H9 (cell line): ENCODE data around the gene IL13RA2. TPM values are rescaled to one million over a fixed set of nuclear protein-coding genes. Genes with fewer than 3 reads are reported as not detected.

Experiments used
- DNase-seq: peaks from one replicate; pipeline ENCODE4 v3.0.0-alpha.2; 2017
- H2AFZ ChIP-seq: one replicate; pipeline ENCODE4 v1.6.1; 2013; ENCODE audit warnings: mild to moderate bottlenecking, low read length, control low read depth, moderate library complexity
- H2AK5ac ChIP-seq: 2 replicates; pipeline ENCODE4 v1.6.1; 2013; ENCODE audit warnings: low read length, control low read depth, mixed read lengths; ENCODE audit not compliant: insufficient read length
- H2BK120ac ChIP-seq: one replicate; pipeline ENCODE4 v1.6.1; 2013; ENCODE audit warnings: low read depth, mild to moderate bottlenecking, low read length, control low read depth, inconsistent platforms; ENCODE audit not compliant: poor library complexity, severe bottlenecking
- H2BK12ac ChIP-seq: 2 replicates; pipeline ENCODE4 v1.6.1; 2013; ENCODE audit warnings: low read length, control low read depth, mixed read lengths, low read depth; ENCODE audit not compliant: insufficient read length
- H2BK15ac ChIP-seq: 2 replicates; pipeline ENCODE4 v1.6.1; 2013; ENCODE audit warnings: low read depth, low read length, control low read depth
- H2BK20ac ChIP-seq: one replicate; pipeline ENCODE4 v1.6.1; 2013; ENCODE audit warnings: low read depth, mild to moderate bottlenecking, low read length, control low read depth, inconsistent platforms; ENCODE audit not compliant: poor library complexity, severe bottlenecking
- H2BK5ac ChIP-seq: 2 replicates; pipeline ENCODE4 v1.6.1; 2013; ENCODE audit warnings: low read length, control low read depth, mixed read lengths; ENCODE audit not compliant: insufficient read length
- H3K14ac ChIP-seq: 2 replicates; pipeline ENCODE4 v1.6.1; 2013; ENCODE audit warnings: low read length, control low read depth; ENCODE audit not compliant: insufficient read depth
- H3K18ac ChIP-seq: 2 replicates; pipeline ENCODE4 v1.6.1; 2013; ENCODE audit warnings: low read depth, mild to moderate bottlenecking, mixed read lengths, low read length, control low read depth; ENCODE audit not compliant: insufficient read length
- H3K23ac ChIP-seq: 2 replicates; pipeline ENCODE4 v1.6.1; 2013; ENCODE audit warnings: low read length, control low read depth, mixed read lengths, low read depth; ENCODE audit not compliant: insufficient read length
- H3K23me2 ChIP-seq: 2 replicates; pipeline ENCODE4 v1.6.1; 2013; ENCODE audit warnings: low read depth, mild to moderate bottlenecking, mixed read lengths, low read length, control low read depth; ENCODE audit not compliant: insufficient read length, poor library complexity, severe bottlenecking
- H3K27ac ChIP-seq: 2 replicates; pipeline ENCODE4 v1.5.1; 2013; ENCODE audit warnings: low read length, control low read depth, mixed read lengths, low read depth; ENCODE audit not compliant: insufficient read length
- H3K27me3 ChIP-seq: 2 replicates; pipeline ENCODE4 v1.6.1; 2013; ENCODE audit warnings: low read length, control low read depth, inconsistent platforms; ENCODE audit not compliant: insufficient read depth
- H3K4ac ChIP-seq: 2 replicates; pipeline ENCODE4 v1.6.1; 2013; ENCODE audit warnings: low read depth, mild to moderate bottlenecking, control low read depth, inconsistent platforms, low read length, moderate library complexity
- H3K4me1 ChIP-seq: 2 replicates; pipeline ENCODE4 v1.6.1; 2013; ENCODE audit warnings: low read length, control low read depth, inconsistent platforms; ENCODE audit not compliant: insufficient read depth
- H3K4me2 ChIP-seq: 2 replicates; pipeline ENCODE4 v1.6.1; 2013; ENCODE audit warnings: low read length, control low read depth, mixed read lengths; ENCODE audit not compliant: insufficient read length, insufficient read depth
- H3K56ac ChIP-seq: 2 replicates; pipeline ENCODE4 v1.6.1; 2013; ENCODE audit warnings: low read depth, mild to moderate bottlenecking, mixed read lengths, low read length, control low read depth; ENCODE audit not compliant: insufficient read length
- H3K79me1 ChIP-seq: 2 replicates; pipeline ENCODE4 v1.6.1; 2013; ENCODE audit warnings: low read depth, mild to moderate bottlenecking, moderate library complexity, low read length, control low read depth, inconsistent platforms; ENCODE audit not compliant: insufficient read depth, poor library complexity, severe bottlenecking
- H3K79me2 ChIP-seq: 2 replicates; pipeline ENCODE4 v1.6.1; 2013; ENCODE audit warnings: low read length, control low read depth, inconsistent platforms; ENCODE audit not compliant: insufficient read depth
- H3K9ac ChIP-seq: 2 replicates; pipeline ENCODE4 v1.6.1; 2013; ENCODE audit warnings: low read length, control low read depth, mixed read lengths; ENCODE audit not compliant: insufficient read length; ENCODE audit errors: extremely low read depth
- H3K9me3 ChIP-seq: one replicate; pipeline ENCODE4 v1.6.1; 2013; ENCODE audit warnings: low read depth, low read length, inconsistent platforms; ENCODE audit not compliant: control insufficient read depth
- H3T11ph ChIP-seq: one replicate; pipeline ENCODE4 v1.6.1; 2013; ENCODE audit warnings: mild to moderate bottlenecking, low read length, control low read depth, inconsistent platforms
- H4K20me1 ChIP-seq: one replicate; pipeline ENCODE4 v1.6.1; 2013; ENCODE audit not compliant: control insufficient read depth, insufficient read length, insufficient read depth
- H4K5ac ChIP-seq: 2 replicates; pipeline ENCODE4 v1.6.1; 2013; ENCODE audit warnings: low read depth, mild to moderate bottlenecking, mixed read lengths, low read length, control low read depth; ENCODE audit not compliant: insufficient read length
- H4K8ac ChIP-seq: replicated peaks from 2 replicates; pipeline ENCODE4 v1.6.1; 2013; ENCODE audit warnings: low read length, control low read depth, mixed read lengths, low read depth; ENCODE audit not compliant: insufficient read length
- H4K91ac ChIP-seq: 2 replicates; pipeline ENCODE4 v1.6.1; 2013; ENCODE audit warnings: low read depth, mild to moderate bottlenecking, moderate library complexity, mixed read lengths, low read length, control low read depth; ENCODE audit not compliant: insufficient read length
- H3K27ac Mint-ChIP-seq, 3 experiments: 2 replicates in 2 of 3; 3 replicates in 1 of 3; pipeline ENCODE4 v1.8.0; 2020 to 2021; ENCODE audit warnings: mixed read lengths in 3 of 3, mild to moderate bottlenecking in 1 of 3, moderate library complexity in 1 of 3
- H3K27me3 Mint-ChIP-seq: 2 replicates; pipeline ENCODE4 v1.8.0; 2021; ENCODE audit warnings: low read depth, mild to moderate bottlenecking, moderate library complexity, mixed read lengths
- H3K36me3 Mint-ChIP-seq, 3 experiments: 2 replicates in 2 of 3; 3 replicates in 1 of 3; pipeline ENCODE4 v1.8.0; 2020 to 2021; ENCODE audit warnings: low read depth in 3 of 3, mixed read lengths in 3 of 3; ENCODE audit not compliant: insufficient read depth in 1 of 3
- H3K4me1 Mint-ChIP-seq, 2 experiments: 2 replicates each; pipeline ENCODE4 v1.8.0; 2020; ENCODE audit warnings: mixed read lengths in 2 of 2
- H3K4me3 Mint-ChIP-seq, 2 experiments: 2 replicates in 1 of 2; 3 replicates in 1 of 2; pipeline ENCODE4 v1.8.0; 2020 to 2021; ENCODE audit warnings: mild to moderate bottlenecking in 2 of 2, mixed read lengths in 2 of 2, moderate library complexity in 1 of 2
- H3K9me3 Mint-ChIP-seq, 2 experiments: 2 replicates in 1 of 2; 3 replicates in 1 of 2; pipeline ENCODE4 v1.8.0; 2020; ENCODE audit warnings: mild to moderate bottlenecking in 2 of 2, mixed read lengths in 2 of 2, moderate library complexity in 1 of 2
- CTCF ChIP-seq: fragments of 200-600 bp; sonication (generic); conservative IDR thresholded peaks from 3 replicates; pipeline ENCODE4 v1.8.0; 2021; ENCODE audit warnings: antibody characterized with exemption, mild to moderate bottlenecking
- WGBS: extraction: QIAGEN DNeasy Blood & Tissue Kit; methylation state at CpG from one replicate; pipeline ENCODE4 v1.1.7; 2013; ENCODE audit warnings: missing lambda C conversion rate, low lambda C conversion rate, mixed read lengths; ENCODE audit not compliant: insufficient read length; ENCODE audit errors: extremely low coverage; 5-methylcytosine and 5-hydroxymethylcytosine counted together
- total RNA-seq: library from RNA; stranded (reverse); gene quantifications from 2 replicates; pipeline ENCODE4 v1.2.1, GENCODE V29; 2021

Gene IL13RA2
- total RNA-seq, 1 experiment from 2014 or later = not detected

GRCh38 chrX:115011428-115011827 lies 6.0 kb downstream of the IL13RA2 start:
- Histone ChIP-seq H3K27ac (no peak overlapping the region), H3K27me3 (no peaks in the 10 kb centered on the region), H3K79me2 (no peaks in the 10 kb centered on the region), H4K91ac (no peak overlapping the region), H2BK120ac (no peak overlapping the region), H2AFZ (no peak overlapping the region), H2BK20ac (no peak overlapping the region), H3K56ac (no peak overlapping the region), H3K79me1 (no peaks in the 10 kb centered on the region), H4K20me1 (no peaks in the 10 kb centered on the region), H2BK12ac (no peak overlapping the region), H3K9me3 (no peaks in the 10 kb centered on the region), H4K5ac (no peak overlapping the region), H3K18ac (no peak overlapping the region), H3K9ac (no peak overlapping the region), H2AK5ac (no peak overlapping the region), H3K4me1 (no peaks in the 10 kb centered on the region), H3K14ac (no peak overlapping the region), H3K23ac (no peak overlapping the region), H3K23me2 (no peaks in the 10 kb centered on the region), H4K8ac (no peak overlapping the region), H3K4me2 (no peak overlapping the region), H3T11ph (no peak overlapping the region), H2BK5ac (no peak overlapping the region), H3K4ac (no peak overlapping the region), H2BK15ac (no peak overlapping the region)
- Mint-ChIP-seq H3K27me3 (peaks cover 12% of the 10 kb centered on the region), H3K9me3 (no peaks in the 10 kb centered on the region), H3K4me3 (no peak overlapping the region), H3K36me3 (no peaks in the 10 kb centered on the region; a peak in 1 of 7 replicates), H3K27ac (no peak overlapping the region), H3K4me1 (no peaks in the 10 kb centered on the region)
- WGBS = no CpG with 5 or more reads among the region's 1 CpG
- no peak for TF ChIP-seq CTCF
- DNase-seq = no peak
